GM18909 (cell line): ENCODE data around the gene B4GALT6.
A peak's percentile ranks its signal among the peaks of the same experiment; 100 is the strongest.

Source experiments
- ATAC-seq: cut with Tn5 transposase; IDR thresholded peaks from one replicate; pipeline ENCODE4 v1.9.1; 2021; ENCODE audit warnings: mild to moderate bottlenecking; ENCODE audit not compliant: unreplicated experiment, poor library complexity

Gene B4GALT6

GRCh38 chr18:31664101-31664500 is 20.3 kb downstream of the B4GALT6 start:
- ATAC-seq: no peak

- ATAC-seq: no peak
Measured at GRCh38 chr18:31661965-31662364, 22.4 kb downstream of the B4GALT6 start.

GRCh38 chr18:31660763-31661162 is 23.6 kb downstream of the B4GALT6 start:
- no peak for ATAC-seq

GRCh38 chr18:31659576-31660177 is 24.7 kb downstream of the B4GALT6 start:
- ATAC-seq: no peak

- ATAC-seq: peak; percentile 77
Measured at GRCh38 chr18:31658670-31659575, 25.5 kb downstream of the B4GALT6 start.

GRCh38 chr18:31657823-31658669 is 26.3 kb downstream of the B4GALT6 start:
- peak; percentile 80 for ATAC-seq

- no peak for ATAC-seq
Measured at GRCh38 chr18:31656754-31657153, 27.6 kb downstream of the B4GALT6 start.

- no peak for ATAC-seq
Measured at GRCh38 chr18:31655354-31655753, 29.0 kb downstream of the B4GALT6 start.

- no peak for ATAC-seq
Measured at GRCh38 chr18:31652877-31653276, 31.5 kb downstream of the B4GALT6 start.

GRCh38 chr18:31652357-31652756 is 32.0 kb downstream of the B4GALT6 start:
- no peak for ATAC-seq

GRCh38 chr18:31651369-31651768 is 33.0 kb downstream of the B4GALT6 start:
- no peak for ATAC-seq

GRCh38 chr18:31649978-31650719 is 34.2 kb downstream of the B4GALT6 start:
- peak; percentile 55 for ATAC-seq

GRCh38 chr18:31649449-31649848 is 34.9 kb downstream of the B4GALT6 start:
- no peak for ATAC-seq

GRCh38 chr18:31648966-31649429 is 35.4 kb downstream of the B4GALT6 start:
- peak; percentile 77 for ATAC-seq

GRCh38 chr18:31648458-31648857 is 35.9 kb downstream of the B4GALT6 start:
- ATAC-seq: no peak

- no peak for ATAC-seq
Measured at GRCh38 chr18:31647127-31647753, 37.1 kb downstream of the B4GALT6 start.

- no peak for ATAC-seq
Measured at GRCh38 chr18:31646332-31647126, 37.9 kb downstream of the B4GALT6 start.

- ATAC-seq: no peak
Measured at GRCh38 chr18:31645411-31645810, 39.0 kb downstream of the B4GALT6 start.

GRCh38 chr18:31643003-31643402 is 41.4 kb downstream of the B4GALT6 start:
- ATAC-seq: no peak
